HFFc6 (cell line): ENCODE results near the gene NDC1. TPM values are rescaled to one million over a fixed set of nuclear protein-coding genes. Genes with fewer than 3 reads are reported as not detected.

Source experiments
- DNase-seq: peaks from one replicate; pipeline ENCODE4 v3.0.0-alpha.2; 2018
- H3K27ac Mint-ChIP-seq: 2 replicates; pipeline ENCODE4 v1.8.0; 2020; ENCODE audit warnings: mild to moderate bottlenecking, mixed read lengths
- H3K27me3 Mint-ChIP-seq: 2 replicates; pipeline ENCODE4 v1.8.0; 2021; ENCODE audit warnings: mild to moderate bottlenecking, moderate library complexity, mixed read lengths; ENCODE audit not compliant: insufficient read depth
- H3K36me3 Mint-ChIP-seq: 2 replicates; pipeline ENCODE4 v1.8.0; 2021; ENCODE audit warnings: low read depth, mixed read lengths
- H3K4me1 Mint-ChIP-seq: 2 replicates; pipeline ENCODE4 v1.8.0; 2020; ENCODE audit warnings: low read depth, mixed read lengths
- H3K4me3 Mint-ChIP-seq: 2 replicates; pipeline ENCODE4 v1.8.0; 2020; ENCODE audit warnings: mild to moderate bottlenecking, moderate library complexity, mixed read lengths
- H3K9me3 Mint-ChIP-seq: 2 replicates; pipeline ENCODE4 v1.8.0; 2020; ENCODE audit warnings: mild to moderate bottlenecking, mixed read lengths
- total RNA-seq, 6 experiments: library from RNA; stranded (reverse); fragmentation: NEBNext Ultra II Directional; extraction: Animal tissue kit (Norgen Biotek cat#: 25700); gene quantifications; 2 replicates in 1 of 6; 3 replicates in 5 of 6; pipeline ENCODE4 v1.2.3, GENCODE V29; 2021
- TF ChIP-seq, protein P1 (sequence below): fragments of 200-600 bp; sonication (generic); IDR thresholded peaks from 2 replicates; pipeline ENCODE4 v1.5.0; 2021; ENCODE audit warnings: antibody characterized with exemption, mild to moderate bottlenecking

NDC1 gene
- total RNA-seq, 6 experiments from 2014 or later = 15.3 to 27.2 (median 22.7) TPM

DNA sequence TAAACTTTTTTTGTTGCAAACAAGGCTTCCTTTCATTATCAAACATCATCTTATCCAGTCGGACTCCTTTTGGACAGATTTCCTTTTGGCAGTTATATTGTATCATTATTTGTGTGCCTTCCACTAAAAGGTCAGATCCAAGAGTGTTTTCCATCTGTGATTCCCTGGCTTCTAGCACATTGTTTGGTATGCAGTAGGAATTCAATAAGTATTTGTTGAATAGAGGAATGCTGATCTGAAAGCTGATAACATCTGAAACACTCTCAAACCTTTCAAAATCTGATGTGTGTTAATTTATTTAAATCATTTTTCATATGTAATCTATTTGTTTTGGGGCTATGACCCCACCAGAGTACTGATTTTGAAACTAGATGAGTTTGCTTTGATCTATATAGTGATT, 39.0 kb downstream of the NDC1 start:
- H3K27ac Mint-ChIP-seq = no peak overlapping the region
- peak; percentile 9 for DNase-seq
- no peaks in the 10 kb centered on the region for H3K27me3 Mint-ChIP-seq
- H3K9me3 Mint-ChIP-seq = no peaks in the 10 kb centered on the region
- TF ChIP-seq, protein P1, sequence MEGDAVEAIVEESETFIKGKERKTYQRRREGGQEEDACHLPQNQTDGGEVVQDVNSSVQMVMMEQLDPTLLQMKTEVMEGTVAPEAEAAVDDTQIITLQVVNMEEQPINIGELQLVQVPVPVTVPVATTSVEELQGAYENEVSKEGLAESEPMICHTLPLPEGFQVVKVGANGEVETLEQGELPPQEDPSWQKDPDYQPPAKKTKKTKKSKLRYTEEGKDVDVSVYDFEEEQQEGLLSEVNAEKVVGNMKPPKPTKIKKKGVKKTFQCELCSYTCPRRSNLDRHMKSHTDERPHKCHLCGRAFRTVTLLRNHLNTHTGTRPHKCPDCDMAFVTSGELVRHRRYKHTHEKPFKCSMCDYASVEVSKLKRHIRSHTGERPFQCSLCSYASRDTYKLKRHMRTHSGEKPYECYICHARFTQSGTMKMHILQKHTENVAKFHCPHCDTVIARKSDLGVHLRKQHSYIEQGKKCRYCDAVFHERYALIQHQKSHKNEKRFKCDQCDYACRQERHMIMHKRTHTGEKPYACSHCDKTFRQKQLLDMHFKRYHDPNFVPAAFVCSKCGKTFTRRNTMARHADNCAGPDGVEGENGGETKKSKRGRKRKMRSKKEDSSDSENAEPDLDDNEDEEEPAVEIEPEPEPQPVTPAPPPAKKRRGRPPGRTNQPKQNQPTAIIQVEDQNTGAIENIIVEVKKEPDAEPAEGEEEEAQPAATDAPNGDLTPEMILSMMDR = no peak
- H3K4me1 Mint-ChIP-seq = peaks cover 14% of the 10 kb centered on the region
- peaks cover 29% of the 10 kb centered on the region; the same call in 1 of the 2 replicates for H3K36me3 Mint-ChIP-seq
- H3K4me3 Mint-ChIP-seq = no peak overlapping the region

DNA sequence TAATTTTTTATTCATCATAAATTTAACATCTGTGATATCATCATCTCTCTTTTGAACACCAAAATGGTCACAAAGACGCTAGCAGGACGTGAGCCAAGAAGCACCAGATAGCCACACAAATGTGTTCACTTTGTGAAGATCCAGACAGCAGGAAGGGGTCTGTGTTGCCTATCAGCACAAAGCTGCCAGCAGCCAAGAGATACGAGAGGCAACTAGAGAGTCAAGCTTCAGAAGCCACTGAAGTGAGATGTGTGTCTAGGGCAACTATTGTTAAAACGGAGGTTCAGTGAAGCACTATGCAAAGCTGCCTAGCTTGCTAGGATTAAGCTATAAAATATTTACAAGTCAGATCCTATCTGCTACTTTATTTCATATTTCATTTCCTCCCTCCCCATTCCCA, 45.3 kb downstream of the NDC1 start:
- H3K4me1 Mint-ChIP-seq = no peaks in the 10 kb centered on the region
- no peak for DNase-seq
- TF ChIP-seq, protein P1 = no peak
- peaks cover 22% of the 10 kb centered on the region for H3K36me3 Mint-ChIP-seq
- no peaks in the 10 kb centered on the region for H3K9me3 Mint-ChIP-seq
- H3K27me3 Mint-ChIP-seq = no peaks in the 10 kb centered on the region
- no peak overlapping the region for H3K4me3 Mint-ChIP-seq
- no peak overlapping the region for H3K27ac Mint-ChIP-seq

DNA sequence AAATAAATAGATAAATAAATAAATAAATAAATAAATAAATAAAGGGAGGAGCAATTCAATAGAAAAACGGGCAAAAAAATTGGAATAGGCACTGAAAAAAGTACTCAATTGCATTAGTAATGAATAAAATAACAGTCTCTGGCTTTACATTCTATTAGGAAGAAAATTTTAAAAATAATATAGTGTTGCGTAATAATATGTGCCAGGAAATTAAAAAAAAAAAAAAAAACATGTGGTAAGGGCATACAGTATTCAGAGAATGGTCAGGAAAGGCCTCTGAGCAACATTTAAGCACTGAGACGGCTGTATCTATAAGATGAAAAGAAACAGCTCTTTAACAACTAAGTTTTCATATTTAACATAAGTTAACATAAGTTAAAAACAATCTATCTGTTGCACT, 50.4 kb downstream of the NDC1 start:
- Mint-ChIP-seq H3K27me3 (no peaks in the 10 kb centered on the region), H3K4me1 (peaks cover 12% of the 10 kb centered on the region; the same call in 1 of the 2 replicates), H3K9me3 (no peaks in the 10 kb centered on the region), H3K27ac (no peak overlapping the region), H3K36me3 (peaks cover 18% of the 10 kb centered on the region), H3K4me3 (no peak overlapping the region)
- TF ChIP-seq, protein P1 = no peak
- no peak for DNase-seq

DNA sequence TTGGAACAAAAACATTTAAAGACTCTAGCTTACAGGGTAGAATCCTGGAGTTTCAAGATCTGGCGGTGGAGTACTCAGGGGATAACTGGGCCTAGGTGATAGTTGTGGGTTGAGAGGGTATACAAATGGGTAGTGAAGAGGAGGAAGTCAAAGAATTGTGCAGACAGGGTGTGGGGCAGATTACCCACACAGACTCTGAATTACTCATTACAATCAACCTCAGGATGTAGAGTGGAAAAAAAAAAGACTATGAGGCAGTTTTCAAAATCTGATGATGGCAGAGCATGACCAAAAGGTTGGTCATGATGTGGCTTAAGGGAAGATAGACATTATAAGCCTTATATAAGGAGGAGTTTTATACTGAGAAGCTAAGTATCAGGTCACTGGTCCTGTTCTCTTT, 55.0 kb downstream of the NDC1 start:
- H3K4me3 Mint-ChIP-seq = no peak overlapping the region
- H3K27me3 Mint-ChIP-seq = no peaks in the 10 kb centered on the region
- DNase-seq = no peak
- H3K36me3 Mint-ChIP-seq = peaks cover 6% of the 10 kb centered on the region; the same call in 1 of the 2 replicates
- H3K27ac Mint-ChIP-seq = no peak overlapping the region
- peaks cover 26% of the 10 kb centered on the region for H3K4me1 Mint-ChIP-seq
- no peaks in the 10 kb centered on the region for H3K9me3 Mint-ChIP-seq
- TF ChIP-seq, protein P1 = no peak

DNA sequence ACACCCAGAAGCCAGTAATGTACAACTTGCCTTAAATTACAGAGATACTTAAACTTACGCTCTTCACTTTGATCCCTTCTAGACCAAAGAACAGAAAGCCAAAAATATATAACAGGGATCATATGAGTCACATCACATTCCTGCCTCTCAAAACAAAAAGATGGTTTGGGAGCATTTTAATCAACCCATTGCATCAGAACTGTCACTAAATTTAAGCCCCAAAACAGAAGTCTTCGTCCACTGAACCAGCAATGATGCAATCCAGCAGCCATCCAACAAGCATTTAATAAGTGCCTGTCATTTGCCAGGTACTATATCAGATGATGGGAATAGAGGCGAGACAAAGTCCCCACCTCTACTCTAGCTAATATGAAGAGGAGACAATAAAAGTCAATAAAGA, 56.4 kb downstream of the NDC1 start:
- peak; percentile 27 for DNase-seq
- TF ChIP-seq, protein P1 = no peak
- Mint-ChIP-seq H3K9me3 (no peaks in the 10 kb centered on the region), H3K36me3 (peaks cover 11% of the 10 kb centered on the region; the same call in 1 of the 2 replicates), H3K27ac (peak overlapping the region; percentile 43), H3K27me3 (no peaks in the 10 kb centered on the region), H3K4me1 (peaks cover 26% of the 10 kb centered on the region), H3K4me3 (peak overlapping the region; percentile 6; the same call in 1 of the 2 replicates)

DNA sequence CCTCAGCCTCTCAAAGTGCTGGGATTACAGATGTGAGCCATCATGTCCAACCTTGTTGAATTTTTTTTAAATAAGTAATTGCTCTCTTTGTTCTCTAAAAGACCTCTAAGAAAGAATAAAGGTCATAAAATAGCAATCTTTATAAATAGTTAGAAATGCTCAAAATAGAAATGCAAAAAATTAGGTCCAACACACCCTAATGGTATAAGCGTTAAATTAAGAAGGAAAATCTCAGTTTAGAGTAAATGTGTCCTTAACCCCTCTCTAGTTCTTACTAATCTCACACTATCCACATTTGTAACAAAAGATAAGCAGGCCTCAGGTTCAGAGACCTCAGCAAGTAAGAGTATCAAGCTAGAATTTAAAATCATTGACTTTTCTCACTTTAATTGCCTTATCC, 60.8 kb downstream of the NDC1 start:
- DNase-seq = no peak
- H3K27me3 Mint-ChIP-seq = no peaks in the 10 kb centered on the region; the same call in 1 of the 2 replicates
- H3K4me1 Mint-ChIP-seq = peaks cover 16% of the 10 kb centered on the region
- peaks cover 10% of the 10 kb centered on the region; the same call in 1 of the 2 replicates for H3K36me3 Mint-ChIP-seq
- no peak overlapping the region for H3K4me3 Mint-ChIP-seq
- no peaks in the 10 kb centered on the region for H3K9me3 Mint-ChIP-seq
- no peak overlapping the region for H3K27ac Mint-ChIP-seq
- TF ChIP-seq, protein P1 = no peak
